Neural cell (in vitro differentiated cells): Measurements from ENCODE around the gene PTPRN2.

Experiments
- CTCF ChIP-seq: fragments of 450-650 bp; IDR thresholded peaks from 2 replicates; pipeline ENCODE4 v1.5.1; 2014; ENCODE audit warnings: antibody characterized with exemption, mild to moderate bottlenecking, moderate library complexity; ENCODE audit not compliant: poor library complexity, severe bottlenecking
- EP300 ChIP-seq: fragments of 450-650 bp; conservative IDR thresholded peaks from 2 replicates; pipeline ENCODE4 v1.6.1; 2014; ENCODE audit warnings: antibody characterized with exemption, mild to moderate bottlenecking, moderate library complexity; ENCODE audit not compliant: poor library complexity, severe bottlenecking
- EZH2 ChIP-seq: fragments of 200-600, 300-800 bp; shearing (Covaris generic), sonication (generic); IDR thresholded peaks from 2 replicates; pipeline ENCODE4 v1.6.1; 2014; ENCODE audit warnings: antibody characterized with exemption, low read length, borderline replicate concordance, mild to moderate bottlenecking; ENCODE audit not compliant: insufficient read depth, poor library complexity, severe bottlenecking
- POLR2AphosphoS5 ChIP-seq: IDR thresholded peaks from 2 replicates; pipeline ENCODE4 v1.6.1; 2012
- REST ChIP-seq: IDR thresholded peaks from 2 replicates; pipeline ENCODE4 v1.6.1; 2012; ENCODE audit warnings: borderline replicate concordance

- no peak for TF ChIP-seq CTCF
- no peak for TF ChIP-seq REST
- TF ChIP-seq EP300 = no peak
- no peak for TF ChIP-seq EZH2
- TF ChIP-seq POLR2AphosphoS5 = no peak
These were observed 708.2 kb downstream of the PTPRN2 start for GRCh38 chr7:157879391-157879790.
